PC-3 (cell line): ENCODE results near the gene PRPH2.

Experiments used
- EZH2 ChIP-seq: fragments of 300-600 bp; sonication (generic); IDR thresholded peaks from one replicate; pipeline ENCODE4 v1.6.1; 2017; ENCODE audit warnings: antibody characterized with exemption, mild to moderate bottlenecking, low read length; ENCODE audit not compliant: unreplicated experiment
- TF ChIP-seq, protein P1 (sequence below): fragments of 300-600 bp; sonication (generic); conservative IDR thresholded peaks from 2 replicates; pipeline ENCODE4 v1.5.1; 2017; ENCODE audit warnings: antibody characterized with exemption, low read depth, mild to moderate bottlenecking, low read length

DNA sequence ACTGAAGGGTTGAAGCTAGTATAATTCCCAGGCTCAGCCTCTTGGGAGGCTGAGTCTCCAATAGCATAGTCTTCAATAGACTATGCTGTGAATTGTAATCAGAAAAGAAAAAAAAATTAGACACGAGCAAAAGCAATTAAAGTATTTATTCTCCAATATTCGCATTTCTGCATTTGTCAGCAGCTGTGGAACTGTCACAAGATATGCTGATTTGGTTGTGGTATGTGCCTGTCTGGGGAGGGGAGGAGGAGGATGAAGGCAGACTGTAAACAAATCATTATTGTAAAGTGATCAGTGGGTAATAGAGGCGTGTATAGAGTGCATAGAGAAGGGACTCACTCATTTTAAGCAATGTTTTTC, 49.3 kb upstream of the PRPH2 start:
- TF ChIP-seq, protein P1, sequence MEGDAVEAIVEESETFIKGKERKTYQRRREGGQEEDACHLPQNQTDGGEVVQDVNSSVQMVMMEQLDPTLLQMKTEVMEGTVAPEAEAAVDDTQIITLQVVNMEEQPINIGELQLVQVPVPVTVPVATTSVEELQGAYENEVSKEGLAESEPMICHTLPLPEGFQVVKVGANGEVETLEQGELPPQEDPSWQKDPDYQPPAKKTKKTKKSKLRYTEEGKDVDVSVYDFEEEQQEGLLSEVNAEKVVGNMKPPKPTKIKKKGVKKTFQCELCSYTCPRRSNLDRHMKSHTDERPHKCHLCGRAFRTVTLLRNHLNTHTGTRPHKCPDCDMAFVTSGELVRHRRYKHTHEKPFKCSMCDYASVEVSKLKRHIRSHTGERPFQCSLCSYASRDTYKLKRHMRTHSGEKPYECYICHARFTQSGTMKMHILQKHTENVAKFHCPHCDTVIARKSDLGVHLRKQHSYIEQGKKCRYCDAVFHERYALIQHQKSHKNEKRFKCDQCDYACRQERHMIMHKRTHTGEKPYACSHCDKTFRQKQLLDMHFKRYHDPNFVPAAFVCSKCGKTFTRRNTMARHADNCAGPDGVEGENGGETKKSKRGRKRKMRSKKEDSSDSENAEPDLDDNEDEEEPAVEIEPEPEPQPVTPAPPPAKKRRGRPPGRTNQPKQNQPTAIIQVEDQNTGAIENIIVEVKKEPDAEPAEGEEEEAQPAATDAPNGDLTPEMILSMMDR = no peak
- no peak for TF ChIP-seq EZH2
